HL-60 (cell line): ENCODE measurements around the gene IYD.

Experiments used
- DNase-seq, 2 experiments: peaks; one replicate each; pipeline ENCODE4 v3.0.0-alpha.2; 2010 to 2020; ENCODE audit warnings: low read depth in 1 of 2, low spot score in 1 of 2
- H3K27ac ChIP-seq: fragments of 250-450 bp; sonication (Bioruptor Pico); replicated peaks from 2 replicates; pipeline ENCODE4 v1.5.1; 2020; ENCODE audit warnings: mild to moderate bottlenecking, moderate library complexity
- H3K27me3 ChIP-seq: fragments of 250-450 bp; sonication (Bioruptor Pico); 2 replicates; pipeline ENCODE4 v1.5.1; 2021; ENCODE audit warnings: mild to moderate bottlenecking, moderate library complexity; ENCODE audit not compliant: insufficient read depth, poor library complexity, severe bottlenecking
- H3K4me3 ChIP-seq: replicated peaks from 2 replicates; pipeline ENCODE4 v1.5.1; 2011; ENCODE audit warnings: mild to moderate bottlenecking, control low read depth, low read length; ENCODE audit not compliant: insufficient read depth
- GABPA ChIP-seq: IDR thresholded peaks from 2 replicates; pipeline ENCODE4 v1.6.1; 2012; ENCODE audit warnings: low read depth
- POLR2AphosphoS5 ChIP-seq: IDR thresholded peaks from 2 replicates; pipeline ENCODE4 v1.6.1; 2012; ENCODE audit warnings: low read depth
- SPI1 ChIP-seq: IDR thresholded peaks from 2 replicates; pipeline ENCODE4 v1.6.1; 2012; ENCODE audit warnings: low read depth, mild to moderate bottlenecking, borderline replicate concordance
- TF ChIP-seq, protein P1 (sequence below): IDR thresholded peaks from one replicate; pipeline ENCODE4 v1.5.1; 2011; ENCODE audit warnings: low read length, control low read depth, inconsistent platforms; ENCODE audit not compliant: insufficient read depth
- TF ChIP-seq, protein P2 (sequence below): IDR thresholded peaks from 2 replicates; pipeline ENCODE4 v1.6.1; 2012; ENCODE audit warnings: low read depth; ENCODE audit not compliant: insufficient replicate concordance

Gene IYD

DNA sequence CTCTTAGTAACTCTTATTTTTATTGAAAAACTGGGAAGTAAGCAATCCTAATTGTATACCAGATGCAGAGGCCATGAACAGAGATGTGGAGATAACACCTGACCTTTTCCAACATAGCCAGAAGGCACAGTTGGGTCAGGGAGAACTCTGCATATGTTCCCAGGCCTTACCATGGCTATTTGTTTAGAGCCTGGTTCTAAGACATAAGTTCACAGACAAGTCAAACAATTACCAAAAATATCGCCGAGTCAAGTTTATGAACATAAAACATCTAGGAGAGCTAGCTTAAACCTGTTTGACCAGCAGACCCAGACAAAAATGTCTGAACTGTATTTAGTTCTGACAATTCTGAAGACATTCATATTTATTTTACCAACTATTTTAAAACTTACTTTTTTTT is 26.7 kb upstream of the IYD start:
- no peak overlapping the region for H3K4me3 ChIP-seq
- TF ChIP-seq, protein P1, sequence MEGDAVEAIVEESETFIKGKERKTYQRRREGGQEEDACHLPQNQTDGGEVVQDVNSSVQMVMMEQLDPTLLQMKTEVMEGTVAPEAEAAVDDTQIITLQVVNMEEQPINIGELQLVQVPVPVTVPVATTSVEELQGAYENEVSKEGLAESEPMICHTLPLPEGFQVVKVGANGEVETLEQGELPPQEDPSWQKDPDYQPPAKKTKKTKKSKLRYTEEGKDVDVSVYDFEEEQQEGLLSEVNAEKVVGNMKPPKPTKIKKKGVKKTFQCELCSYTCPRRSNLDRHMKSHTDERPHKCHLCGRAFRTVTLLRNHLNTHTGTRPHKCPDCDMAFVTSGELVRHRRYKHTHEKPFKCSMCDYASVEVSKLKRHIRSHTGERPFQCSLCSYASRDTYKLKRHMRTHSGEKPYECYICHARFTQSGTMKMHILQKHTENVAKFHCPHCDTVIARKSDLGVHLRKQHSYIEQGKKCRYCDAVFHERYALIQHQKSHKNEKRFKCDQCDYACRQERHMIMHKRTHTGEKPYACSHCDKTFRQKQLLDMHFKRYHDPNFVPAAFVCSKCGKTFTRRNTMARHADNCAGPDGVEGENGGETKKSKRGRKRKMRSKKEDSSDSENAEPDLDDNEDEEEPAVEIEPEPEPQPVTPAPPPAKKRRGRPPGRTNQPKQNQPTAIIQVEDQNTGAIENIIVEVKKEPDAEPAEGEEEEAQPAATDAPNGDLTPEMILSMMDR, result no peak
- TF ChIP-seq SPI1 (no peak), GABPA (no peak), POLR2AphosphoS5 (no peak)
- TF ChIP-seq, protein P2, sequence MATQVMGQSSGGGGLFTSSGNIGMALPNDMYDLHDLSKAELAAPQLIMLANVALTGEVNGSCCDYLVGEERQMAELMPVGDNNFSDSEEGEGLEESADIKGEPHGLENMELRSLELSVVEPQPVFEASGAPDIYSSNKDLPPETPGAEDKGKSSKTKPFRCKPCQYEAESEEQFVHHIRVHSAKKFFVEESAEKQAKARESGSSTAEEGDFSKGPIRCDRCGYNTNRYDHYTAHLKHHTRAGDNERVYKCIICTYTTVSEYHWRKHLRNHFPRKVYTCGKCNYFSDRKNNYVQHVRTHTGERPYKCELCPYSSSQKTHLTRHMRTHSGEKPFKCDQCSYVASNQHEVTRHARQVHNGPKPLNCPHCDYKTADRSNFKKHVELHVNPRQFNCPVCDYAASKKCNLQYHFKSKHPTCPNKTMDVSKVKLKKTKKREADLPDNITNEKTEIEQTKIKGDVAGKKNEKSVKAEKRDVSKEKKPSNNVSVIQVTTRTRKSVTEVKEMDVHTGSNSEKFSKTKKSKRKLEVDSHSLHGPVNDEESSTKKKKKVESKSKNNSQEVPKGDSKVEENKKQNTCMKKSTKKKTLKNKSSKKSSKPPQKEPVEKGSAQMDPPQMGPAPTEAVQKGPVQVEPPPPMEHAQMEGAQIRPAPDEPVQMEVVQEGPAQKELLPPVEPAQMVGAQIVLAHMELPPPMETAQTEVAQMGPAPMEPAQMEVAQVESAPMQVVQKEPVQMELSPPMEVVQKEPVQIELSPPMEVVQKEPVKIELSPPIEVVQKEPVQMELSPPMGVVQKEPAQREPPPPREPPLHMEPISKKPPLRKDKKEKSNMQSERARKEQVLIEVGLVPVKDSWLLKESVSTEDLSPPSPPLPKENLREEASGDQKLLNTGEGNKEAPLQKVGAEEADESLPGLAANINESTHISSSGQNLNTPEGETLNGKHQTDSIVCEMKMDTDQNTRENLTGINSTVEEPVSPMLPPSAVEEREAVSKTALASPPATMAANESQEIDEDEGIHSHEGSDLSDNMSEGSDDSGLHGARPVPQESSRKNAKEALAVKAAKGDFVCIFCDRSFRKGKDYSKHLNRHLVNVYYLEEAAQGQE, result no peak
- H3K27me3 ChIP-seq, result no peaks in the 10 kb centered on the region
- no peak overlapping the region for H3K27ac ChIP-seq
- no peak for DNase-seq

DNA sequence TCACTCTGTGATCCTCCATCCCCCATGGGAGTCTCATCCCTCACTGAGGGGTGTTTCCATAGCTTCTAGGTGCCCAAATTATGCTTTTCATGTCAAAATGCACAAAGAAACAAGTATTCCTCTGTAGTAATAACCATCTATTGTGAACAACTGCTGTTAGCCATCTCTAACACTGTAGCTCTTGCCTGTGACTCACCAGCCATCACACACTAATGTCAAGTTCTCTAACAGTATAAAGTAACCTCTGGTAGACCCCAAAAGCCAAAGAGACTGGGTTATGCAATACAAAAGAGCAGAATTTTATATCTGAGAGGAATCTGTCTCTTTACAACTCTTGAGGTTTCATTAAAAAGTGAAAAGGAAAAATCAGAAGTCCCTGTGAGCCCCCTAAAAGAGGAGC is 25.4 kb upstream of the IYD start:
- H3K27ac ChIP-seq, result no peak overlapping the region
- no peak overlapping the region for H3K4me3 ChIP-seq
- TF ChIP-seq GABPA (no peak), POLR2AphosphoS5 (no peak), SPI1 (no peak)
- TF ChIP-seq, protein P1, result no peak
- DNase-seq, result no peak
- no peaks in the 10 kb centered on the region for H3K27me3 ChIP-seq

DNA sequence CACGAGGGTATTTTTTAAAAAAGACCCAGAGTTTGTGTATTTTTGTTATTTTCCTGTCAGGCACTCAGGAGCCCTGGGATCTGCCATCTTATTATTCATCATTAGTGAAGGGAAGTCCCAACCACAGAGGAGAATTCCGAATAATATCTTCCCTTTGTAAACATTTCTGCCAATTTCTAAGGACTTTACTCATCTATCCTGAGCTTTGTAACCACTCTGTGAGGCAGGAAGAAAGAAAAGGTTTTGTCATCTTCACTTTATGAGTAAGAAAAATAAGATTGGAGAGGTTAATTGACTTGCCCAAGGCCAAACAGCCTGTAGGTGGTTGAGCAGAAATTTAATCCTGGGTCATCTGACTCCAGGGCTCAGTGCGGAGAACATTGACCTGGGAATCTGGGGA is 23.0 kb upstream of the IYD start:
- TF ChIP-seq SPI1, result no peak
- TF ChIP-seq, protein P2, result no peak
- TF ChIP-seq, protein P1, result no peak
- no peak for TF ChIP-seq POLR2AphosphoS5
- TF ChIP-seq GABPA, result no peak
- Histone ChIP-seq H3K27ac (no peak overlapping the region), H3K4me3 (no peak overlapping the region), H3K27me3 (no peaks in the 10 kb centered on the region)
- no peak for DNase-seq

DNA sequence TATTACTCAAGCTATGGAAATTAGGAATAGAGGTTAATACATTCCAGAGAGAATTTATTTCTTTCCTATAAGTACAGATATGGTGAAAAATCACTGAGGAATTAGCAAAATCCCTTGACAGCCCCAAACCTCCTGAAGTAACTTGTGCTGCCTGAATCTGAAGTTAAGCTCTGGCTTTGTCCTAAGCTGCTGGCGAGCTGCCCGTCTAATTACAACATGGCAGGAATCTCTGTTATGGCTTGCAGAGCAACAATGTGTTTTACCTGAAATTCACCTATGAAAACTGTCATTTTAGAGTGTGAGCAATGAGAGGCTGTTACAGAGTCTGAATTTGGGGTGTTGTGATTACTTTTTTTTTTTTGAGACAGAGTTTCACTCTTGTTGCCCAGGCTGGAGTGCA is 22.5 kb upstream of the IYD start:
- Histone ChIP-seq H3K4me3 (no peak overlapping the region), H3K27me3 (no peaks in the 10 kb centered on the region), H3K27ac (no peak overlapping the region)
- DNase-seq, result no peak
- TF ChIP-seq GABPA, result no peak
- TF ChIP-seq SPI1, result no peak
- TF ChIP-seq POLR2AphosphoS5, result no peak
- TF ChIP-seq, protein P1, result no peak
- TF ChIP-seq, protein P2, result no peak
